ENCODE results near the gene LHPP.

LHPP gene

DNA sequence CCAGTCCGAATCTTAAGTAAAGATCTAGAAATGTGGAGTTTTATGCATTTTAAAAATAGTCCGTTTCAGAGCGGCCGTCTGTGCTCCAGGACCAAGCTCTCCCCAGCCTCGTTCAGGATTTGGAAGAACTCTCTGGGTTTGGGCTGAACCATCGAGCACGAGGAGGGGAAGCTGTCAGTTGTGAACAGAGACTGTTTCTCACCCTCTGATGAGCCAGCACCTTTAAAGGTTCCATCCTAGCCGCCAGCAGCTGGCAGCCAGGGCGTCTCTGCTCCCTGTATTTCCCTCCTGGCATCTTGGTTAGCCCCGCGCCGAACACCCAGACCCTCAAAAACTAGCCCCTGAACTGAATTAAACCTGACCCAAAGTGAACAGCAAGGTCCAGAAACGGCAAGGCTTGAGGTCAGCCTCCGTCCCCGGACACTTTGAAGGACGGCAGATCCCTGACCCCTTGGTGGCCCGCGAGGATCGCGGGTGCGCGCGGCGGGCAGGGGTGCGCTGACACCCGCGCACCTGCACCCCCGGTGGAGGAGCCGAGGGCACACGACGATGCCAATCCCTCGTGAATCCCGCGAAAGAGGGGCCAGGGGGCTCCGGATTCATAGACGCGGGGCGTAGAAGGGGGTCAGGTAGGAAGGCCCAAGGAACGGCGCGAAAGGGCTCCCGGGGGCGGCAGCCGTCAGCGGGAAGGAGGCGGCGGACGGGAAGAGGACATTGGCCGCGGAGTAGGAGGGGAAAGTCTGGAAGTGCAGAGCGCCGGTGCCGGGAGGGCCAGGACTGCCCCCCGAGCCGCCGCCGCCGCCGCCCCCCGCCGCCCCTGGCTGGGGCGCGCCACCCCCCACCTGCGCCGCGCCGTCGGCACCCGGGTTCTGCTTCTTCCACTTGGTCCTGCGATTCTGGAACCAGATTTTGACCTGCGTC, 14.5 kb upstream of the LHPP start:
- Histone ChIP-seq H3K4me3 (ENCODE audit: low read depth in 1 of 5, low read length in 5 of 5) (peak overlapping the region in 1 of 5 donors; percentile 16), H3K27ac (ENCODE audit: low read depth, low read length) (no peak overlapping the region), H3K27me3 (ENCODE audit: control insufficient read depth in 5 of 5, insufficient read depth in 4 of 5, low read length in 5 of 5) (peaks cover 39 to 60% (median 45%) of the 10 kb centered on the region in 5 donors), H3K9ac (ENCODE audit: low read length in 5 of 5) (no peak overlapping the region), H3K4me1 (ENCODE audit: control insufficient read depth in 5 of 5, insufficient read depth in 5 of 5, low read length in 5 of 5) (peaks cover 0 to 24% (median 13%) of the 10 kb centered on the region in 5 donors), H3K36me3 (ENCODE audit: control insufficient read depth in 5 of 5, insufficient read depth in 5 of 5, low read length in 5 of 5) (no peaks in the 10 kb centered on the region), H3K9me3 (ENCODE audit: control insufficient read depth in 5 of 5, low read length in 5 of 5) (no peaks in the 10 kb centered on the region)

DNA sequence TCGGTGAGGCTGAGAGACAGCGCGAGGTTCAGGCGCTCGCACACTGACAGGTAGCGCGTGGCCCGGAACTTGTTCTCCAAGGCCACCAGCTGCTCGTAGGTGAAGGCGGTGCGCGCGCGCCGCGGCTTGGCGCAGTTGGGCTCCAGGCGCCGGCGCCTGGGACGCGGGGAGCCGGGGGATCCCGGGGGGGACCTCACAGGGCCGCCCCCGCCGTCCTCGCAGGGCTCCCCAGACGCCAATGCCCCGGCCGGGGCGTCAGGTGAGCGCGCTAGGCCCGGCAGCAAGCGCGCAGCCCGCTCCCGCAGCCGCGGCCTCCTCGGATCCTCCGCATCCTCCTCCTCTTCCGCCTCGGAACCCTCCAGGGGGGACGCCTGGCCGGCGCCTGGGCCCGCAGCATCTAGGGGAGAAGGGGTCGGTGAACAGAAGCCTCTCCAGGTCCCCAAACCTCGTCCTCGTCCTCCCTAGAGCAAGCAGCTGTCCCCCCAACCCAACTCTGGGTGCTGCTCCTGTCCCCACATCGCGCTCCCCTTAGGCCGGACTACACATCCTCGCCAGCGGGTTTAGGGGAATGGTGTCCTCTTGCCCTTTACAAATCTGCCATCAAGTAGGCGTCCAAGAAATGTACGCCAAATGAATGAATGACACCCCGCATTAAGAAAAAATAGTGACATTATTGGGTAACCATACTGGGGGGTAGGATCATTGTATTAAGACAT, 13.7 kb upstream of the LHPP start:
- H3K9ac ChIP-seq (ENCODE audit: low read length in 5 of 5) = no peak overlapping the region

DNA sequence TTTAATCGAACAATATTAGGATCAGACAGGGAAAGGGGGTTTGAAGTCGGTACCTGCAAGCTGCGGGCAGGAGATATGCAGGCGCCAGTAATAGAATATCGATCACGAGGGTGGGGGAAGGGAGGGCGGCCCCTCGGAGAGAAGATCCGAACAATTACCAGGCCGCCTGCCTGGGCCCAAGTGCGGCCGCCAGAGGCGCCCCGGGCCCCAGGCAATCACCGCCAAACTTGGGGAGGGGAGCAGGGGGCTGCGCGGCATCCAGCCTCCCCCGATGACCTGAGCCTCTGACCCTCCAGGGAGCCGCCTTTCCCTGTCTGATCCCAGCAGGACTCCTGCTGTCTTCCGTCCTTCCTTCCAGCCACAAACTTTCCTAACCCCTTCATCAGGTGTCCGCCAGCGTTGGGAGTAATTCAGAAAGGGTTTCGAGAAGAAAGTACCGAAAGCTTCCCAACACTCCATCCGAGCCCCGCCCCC, 12.9 kb upstream of the LHPP start:
- H3K9me3 ChIP-seq (ENCODE audit: control insufficient read depth in 5 of 5, low read length in 5 of 5) = no peaks in the 10 kb centered on the region
- H3K27ac ChIP-seq (ENCODE audit: low read depth, low read length) = no peak overlapping the region
- no peaks in the 10 kb centered on the region for H3K36me3 ChIP-seq (ENCODE audit: control insufficient read depth in 5 of 5, insufficient read depth in 5 of 5, low read length in 5 of 5)
- H3K27me3 ChIP-seq (ENCODE audit: control insufficient read depth in 5 of 5, insufficient read depth in 4 of 5, low read length in 5 of 5) = peaks cover 42 to 72% (median 47%) of the 10 kb centered on the region in 5 donors
- no peak overlapping the region for H3K9ac ChIP-seq (ENCODE audit: low read length in 5 of 5)
- H3K4me3 ChIP-seq (ENCODE audit: low read depth in 1 of 5, low read length in 5 of 5) = no peak overlapping the region
- H3K4me1 ChIP-seq (ENCODE audit: control insufficient read depth in 5 of 5, insufficient read depth in 5 of 5, low read length in 5 of 5) = peaks cover 0 to 24% (median 13%) of the 10 kb centered on the region in 5 donors

More for the DNA sequence above, 13.7 kb upstream of the LHPP start:
- Histone ChIP-seq H3K27me3 (ENCODE audit: control insufficient read depth in 5 of 5, insufficient read depth in 4 of 5, low read length in 5 of 5) (peaks cover 42 to 68% (median 45%) of the 10 kb centered on the region in 5 donors), H3K27ac (ENCODE audit: low read depth, low read length) (no peak overlapping the region), H3K4me3 (ENCODE audit: low read depth in 1 of 5, low read length in 5 of 5) (peak overlapping the region in 1 of 5 donors; percentile 16), H3K9me3 (ENCODE audit: control insufficient read depth in 5 of 5, low read length in 5 of 5) (no peaks in the 10 kb centered on the region), H3K4me1 (ENCODE audit: control insufficient read depth in 5 of 5, insufficient read depth in 5 of 5, low read length in 5 of 5) (peaks cover 0 to 24% (median 13%) of the 10 kb centered on the region in 5 donors), H3K36me3 (ENCODE audit: control insufficient read depth in 5 of 5, insufficient read depth in 5 of 5, low read length in 5 of 5) (no peaks in the 10 kb centered on the region)

DNA sequence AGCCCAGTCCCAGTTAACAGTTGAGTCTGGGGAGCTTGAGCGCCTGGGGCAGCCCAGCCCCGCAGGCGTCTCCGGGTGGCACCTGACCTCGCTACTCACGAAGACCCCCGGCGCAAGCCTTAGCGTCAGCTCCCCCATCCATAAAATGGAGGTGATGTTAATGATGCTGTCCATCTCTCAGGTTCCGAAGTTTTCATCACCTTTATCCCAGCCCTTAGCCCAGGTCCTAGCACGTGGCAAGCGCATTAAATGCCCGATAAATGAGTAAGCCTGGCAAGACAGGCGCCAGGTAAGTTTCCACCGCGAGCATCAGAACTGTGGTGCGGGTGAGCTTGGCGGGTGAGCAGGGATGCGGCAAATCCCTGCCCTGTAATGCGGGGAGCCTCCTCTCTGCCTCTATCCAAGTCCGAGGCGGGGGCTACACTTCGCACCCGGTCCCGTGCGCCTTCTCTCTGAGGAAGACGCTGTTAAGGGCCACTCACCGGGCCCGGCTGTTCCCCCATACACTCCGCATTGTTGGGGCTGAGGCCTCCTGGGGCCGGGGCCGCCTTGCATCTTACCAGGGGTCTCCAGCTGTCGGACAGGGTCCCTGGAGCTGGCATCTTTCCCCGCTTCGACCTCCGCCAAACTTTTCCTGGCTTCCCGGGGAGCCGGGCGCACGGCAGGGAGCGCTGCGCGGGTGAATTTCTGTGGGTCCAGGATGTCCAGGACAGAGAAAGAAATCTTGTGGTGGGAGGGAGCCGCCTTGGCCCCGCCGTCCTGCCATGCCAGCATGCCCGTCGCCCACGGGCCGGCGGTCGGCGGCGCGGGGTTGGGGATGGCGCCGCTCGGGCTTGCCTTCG, 12.2 kb upstream of the LHPP start:
- peaks cover 42 to 77% (median 53%) of the 10 kb centered on the region in 5 donors for H3K27me3 ChIP-seq (ENCODE audit: control insufficient read depth in 5 of 5, insufficient read depth in 4 of 5, low read length in 5 of 5)

DNA sequence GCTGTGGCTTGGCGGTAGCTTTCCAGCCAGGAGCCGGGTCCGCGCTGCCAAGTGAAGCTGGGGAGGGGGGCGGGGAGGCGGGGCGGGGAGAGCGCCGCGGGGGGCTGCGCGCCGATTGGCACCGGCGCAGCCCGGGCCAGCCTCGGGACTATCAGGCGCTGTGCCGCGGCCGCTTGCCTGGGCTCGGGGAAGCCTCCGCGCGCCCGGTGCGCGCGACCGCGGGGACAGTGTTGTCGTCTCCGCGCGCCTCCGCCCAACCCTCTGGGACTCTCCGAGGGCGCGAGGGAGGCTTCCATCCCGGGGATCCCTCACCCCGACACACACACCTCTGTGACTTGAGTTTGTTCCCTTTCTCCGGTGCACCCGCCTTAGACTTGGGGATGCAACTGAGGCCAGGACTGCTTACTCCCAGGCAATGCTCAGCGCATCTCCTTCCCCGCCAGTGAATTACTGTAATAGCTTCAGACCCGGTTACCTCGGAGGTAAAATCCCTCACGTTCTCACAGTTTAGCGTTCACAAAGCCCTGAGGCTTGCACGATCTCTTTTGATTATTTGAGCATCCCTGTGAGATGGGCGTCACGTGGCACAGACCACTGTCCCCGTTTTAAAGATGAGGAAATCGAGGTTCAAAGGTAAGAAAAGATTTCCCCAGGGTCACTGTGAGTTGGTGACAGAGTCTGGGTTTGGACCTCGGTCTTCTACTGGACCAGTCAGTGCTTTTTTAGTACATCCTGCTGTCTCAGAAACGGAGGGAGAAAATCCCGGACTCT, 11.4 kb upstream of the LHPP start, which contains the start of gene NKX1-2:
Gene NKX1-2 (minus strand): TSS at position 24 of the 771 bp plus-strand sequence. CDS start 92 bp downstream, outside the sequence.
- H3K27me3 ChIP-seq (ENCODE audit: control insufficient read depth in 5 of 5, insufficient read depth in 4 of 5, low read length in 5 of 5) = peaks cover 41 to 78% (median 60%) of the 10 kb centered on the region in 5 donors
- no peak within 1 kb of the TSS for H3K4me3 ChIP-seq (ENCODE audit: low read depth in 1 of 5, low read length in 5 of 5)
- no peak within 1 kb of the TSS for H3K27ac ChIP-seq (ENCODE audit: low read depth, low read length)
- H3K36me3 ChIP-seq (ENCODE audit: control insufficient read depth in 5 of 5, insufficient read depth in 5 of 5, low read length in 5 of 5) = no peaks in the 10 kb centered on the region
- no peaks in the 10 kb centered on the region for H3K9me3 ChIP-seq (ENCODE audit: control insufficient read depth in 5 of 5, low read length in 5 of 5)
- peaks cover 0 to 24% (median 13%) of the 10 kb centered on the region in 5 donors for H3K4me1 ChIP-seq (ENCODE audit: control insufficient read depth in 5 of 5, insufficient read depth in 5 of 5, low read length in 5 of 5)
- no peak within 1 kb of the TSS for H3K9ac ChIP-seq (ENCODE audit: low read length in 5 of 5)

More for the DNA sequence above, 12.2 kb upstream of the LHPP start:
- Histone ChIP-seq H3K9me3 (ENCODE audit: control insufficient read depth in 5 of 5, low read length in 5 of 5) (no peaks in the 10 kb centered on the region), H3K27ac (ENCODE audit: low read depth, low read length) (no peak overlapping the region), H3K4me1 (ENCODE audit: control insufficient read depth in 5 of 5, insufficient read depth in 5 of 5, low read length in 5 of 5) (peaks cover 0 to 24% (median 13%) of the 10 kb centered on the region in 5 donors), H3K4me3 (ENCODE audit: low read depth in 1 of 5, low read length in 5 of 5) (no peak overlapping the region), H3K36me3 (ENCODE audit: control insufficient read depth in 5 of 5, insufficient read depth in 5 of 5, low read length in 5 of 5) (no peaks in the 10 kb centered on the region), H3K9ac (ENCODE audit: low read length in 5 of 5) (no peak overlapping the region)

DNA sequence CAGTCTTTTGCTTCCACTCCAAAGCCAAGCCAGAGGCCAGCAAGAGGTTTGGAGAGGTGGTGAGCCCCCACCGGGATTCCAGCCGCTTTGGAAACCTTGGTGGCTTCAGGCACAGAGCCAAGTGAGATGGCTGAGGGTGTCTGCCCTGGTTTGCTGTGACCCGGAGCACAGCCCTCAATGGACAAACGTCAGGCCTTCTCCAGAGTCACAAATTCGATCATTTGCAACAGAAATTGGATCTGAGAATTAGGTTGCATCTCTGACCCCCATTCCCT, 10.9 kb upstream of the LHPP start:
- Histone ChIP-seq H3K9ac (ENCODE audit: low read length in 5 of 5) (no peak overlapping the region), H3K4me3 (ENCODE audit: low read depth in 1 of 5, low read length in 5 of 5) (no peak overlapping the region), H3K36me3 (ENCODE audit: control insufficient read depth in 5 of 5, insufficient read depth in 5 of 5, low read length in 5 of 5) (no peaks in the 10 kb centered on the region), H3K4me1 (ENCODE audit: control insufficient read depth in 5 of 5, insufficient read depth in 5 of 5, low read length in 5 of 5) (peaks cover 0 to 24% (median 13%) of the 10 kb centered on the region in 5 donors), H3K27ac (ENCODE audit: low read depth, low read length) (no peak overlapping the region), H3K27me3 (ENCODE audit: control insufficient read depth in 5 of 5, insufficient read depth in 4 of 5, low read length in 5 of 5) (peaks cover 42 to 83% (median 63%) of the 10 kb centered on the region in 5 donors), H3K9me3 (ENCODE audit: control insufficient read depth in 5 of 5, low read length in 5 of 5) (no peaks in the 10 kb centered on the region)

DNA sequence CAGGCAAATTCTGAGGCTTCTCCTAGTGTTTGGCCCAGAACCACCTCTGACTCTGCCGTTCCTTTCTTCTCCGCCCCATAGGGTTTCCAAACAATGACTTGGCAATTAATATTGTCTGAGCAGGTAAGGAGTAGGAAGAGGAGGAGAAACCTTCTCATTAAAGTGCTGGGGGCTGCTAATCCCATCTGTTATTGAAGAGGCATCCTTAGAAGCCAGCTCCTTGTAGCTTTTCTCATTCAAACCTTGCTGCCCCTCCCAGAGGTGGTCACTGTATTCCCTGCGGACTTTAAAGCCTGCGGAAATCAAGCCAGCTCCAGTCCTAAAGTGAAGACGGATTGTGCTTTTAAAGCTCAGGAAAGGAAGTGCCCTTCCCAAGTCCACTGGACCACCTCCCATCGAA, 10.3 kb upstream of the LHPP start:
- Histone ChIP-seq H3K9me3 (ENCODE audit: control insufficient read depth in 5 of 5, low read length in 5 of 5) (no peaks in the 10 kb centered on the region), H3K4me1 (ENCODE audit: control insufficient read depth in 5 of 5, insufficient read depth in 5 of 5, low read length in 5 of 5) (peaks cover 0 to 24% (median 13%) of the 10 kb centered on the region in 5 donors), H3K36me3 (ENCODE audit: control insufficient read depth in 5 of 5, insufficient read depth in 5 of 5, low read length in 5 of 5) (no peaks in the 10 kb centered on the region), H3K9ac (ENCODE audit: low read length in 5 of 5) (no peak overlapping the region), H3K27me3 (ENCODE audit: control insufficient read depth in 5 of 5, insufficient read depth in 4 of 5, low read length in 5 of 5) (peaks cover 42 to 83% (median 61%) of the 10 kb centered on the region in 5 donors), H3K4me3 (ENCODE audit: low read depth in 1 of 5, low read length in 5 of 5) (no peak overlapping the region), H3K27ac (ENCODE audit: low read depth, low read length) (no peak overlapping the region)

DNA sequence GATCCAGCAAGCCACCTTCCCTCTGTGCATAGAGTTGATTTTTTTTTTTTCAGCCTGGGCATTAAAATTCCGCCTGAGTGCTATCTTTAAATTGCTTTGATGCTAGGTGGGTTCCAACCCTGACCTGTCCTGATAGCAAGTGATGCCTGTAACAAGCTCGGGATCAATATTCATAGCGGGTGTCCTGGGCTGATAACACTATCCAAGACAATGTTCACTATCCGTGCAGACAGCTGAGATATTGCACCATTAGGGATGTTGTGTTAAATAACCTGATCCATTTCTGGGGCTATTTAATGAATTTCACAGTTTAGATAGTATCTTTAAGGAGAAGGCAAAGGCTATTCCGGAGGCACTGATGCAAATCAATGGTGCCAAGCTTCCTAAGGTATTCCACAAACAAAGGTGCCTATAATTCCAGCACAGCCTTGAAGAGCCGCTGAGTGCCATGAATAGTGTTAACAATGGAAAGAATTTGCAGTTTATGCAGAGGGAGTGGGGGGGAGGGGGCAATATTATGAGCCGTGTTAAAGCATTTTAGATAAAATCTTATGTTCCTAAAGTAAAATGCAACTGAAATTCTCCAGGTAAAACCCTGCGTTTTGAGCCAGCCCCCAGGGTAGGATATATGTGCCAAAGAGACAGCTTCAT, 7.5 kb upstream of the LHPP start:
- peaks cover 18 to 57% (median 40%) of the 10 kb centered on the region in 5 donors for H3K27me3 ChIP-seq (ENCODE audit: control insufficient read depth in 5 of 5, insufficient read depth in 4 of 5, low read length in 5 of 5)
- no peak overlapping the region for H3K4me3 ChIP-seq (ENCODE audit: low read depth in 1 of 5, low read length in 5 of 5)
- no peaks in the 10 kb centered on the region for H3K36me3 ChIP-seq (ENCODE audit: control insufficient read depth in 5 of 5, insufficient read depth in 5 of 5, low read length in 5 of 5)
- H3K9me3 ChIP-seq (ENCODE audit: control insufficient read depth in 5 of 5, low read length in 5 of 5) = no peaks in the 10 kb centered on the region
- no peak overlapping the region for H3K27ac ChIP-seq (ENCODE audit: low read depth, low read length)
- peaks cover 0 to 11% (median 11%) of the 10 kb centered on the region in 5 donors for H3K4me1 ChIP-seq (ENCODE audit: control insufficient read depth in 5 of 5, insufficient read depth in 5 of 5, low read length in 5 of 5)
- H3K9ac ChIP-seq (ENCODE audit: low read length in 5 of 5) = no peak overlapping the region

All from subcutaneous abdominal adipose tissue (tissue), 5 donors.